ENCODE data around the gene FUBP1.

DNA sequence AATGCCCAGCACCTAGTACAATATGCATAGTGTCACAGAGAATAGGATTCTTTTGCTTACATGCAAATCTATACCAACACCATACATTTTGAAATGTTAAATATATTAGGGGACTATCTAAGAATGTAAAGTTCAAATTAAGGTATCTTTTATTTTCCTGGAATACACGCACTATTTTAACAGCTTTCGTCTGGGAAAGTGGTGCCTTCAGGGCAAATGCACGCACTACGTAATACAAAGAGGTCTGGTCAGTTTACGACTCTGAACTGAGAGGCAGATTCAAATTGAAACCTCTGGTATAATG is 931 bp downstream of the FUBP1 start:
- TF ChIP-seq POLR2AphosphoS5 (IDR thresholded peaks at IDR 0.05; ENCODE audit: low read depth, low read length) (no peak), TAF1 (IDR thresholded peaks at IDR 0.05; ENCODE audit: borderline replicate concordance, low read depth, low read length) (no peak), POLR2A (IDR thresholded peaks at IDR 0.05; ENCODE audit: low read depth, low read length) (no peak)
